Activated CD8-positive, alpha-beta memory T cell treated with anti-CD3 and anti-CD28 coated beads, Interleukin-2, amount 50 U/mL, for 48 hours (primary cell): ENCODE results near the gene PF4V1.
"Not testable (repeated sequence)": the region's sequence is repeated elsewhere in the genome, so short reads cannot be mapped to it uniquely, and the experiment has no call there.

ENCODE experiments used
- DNase-seq: peaks from one replicate; pipeline ENCODE4 v3.0.0-alpha.2; 2020

Gene PF4V1

GRCh38 chr4:73870768-73871167 is 17.7 kb downstream of the PF4V1 start:
- no peak for DNase-seq

GRCh38 chr4:73871511-73872310 is 18.6 kb downstream of the PF4V1 start:
- DNase-seq, result no peak

- no peak for DNase-seq
These were observed 19.4 kb downstream of the PF4V1 start for GRCh38 chr4:73872316-73873108.

- no peak for DNase-seq
These were observed 21.3 kb downstream of the PF4V1 start for GRCh38 chr4:73874386-73874785.

GRCh38 chr4:73875401-73875800 is 22.3 kb downstream of the PF4V1 start:
- DNase-seq, result no peak

GRCh38 chr4:73883306-73883705 is 30.2 kb downstream of the PF4V1 start:
- DNase-seq, result no peak

- DNase-seq, result no peak
These were observed 32.6 kb downstream of the PF4V1 start for GRCh38 chr4:73885574-73886267.

GRCh38 chr4:73891326-73891725 is 38.2 kb downstream of the PF4V1 start:
- no peak for DNase-seq

GRCh38 chr4:73891739-73892405 is 38.8 kb downstream of the PF4V1 start:
- DNase-seq, result no peak

GRCh38 chr4:73892966-73893365 is 39.9 kb downstream of the PF4V1 start:
- DNase-seq, result no peak

GRCh38 chr4:73894001-73894400 is 40.9 kb downstream of the PF4V1 start:
- DNase-seq, result no peak

GRCh38 chr4:73895201-73896175 is 42.4 kb downstream of the PF4V1 start:
- DNase-seq, result no peak

- no peak for DNase-seq
These were observed 43.3 kb downstream of the PF4V1 start for GRCh38 chr4:73896416-73896815.

GRCh38 chr4:73897380-73898136 is 44.5 kb downstream of the PF4V1 start:
- no peak for DNase-seq

- not testable (repeated sequence) for DNase-seq
These were observed 46.2 kb downstream of the PF4V1 start for GRCh38 chr4:73899338-73899737.

GRCh38 chr4:73901031-73901430 is 47.9 kb downstream of the PF4V1 start:
- no peak for DNase-seq

GRCh38 chr4:73902038-73902637 is 49.0 kb downstream of the PF4V1 start:
- DNase-seq, result no peak

- DNase-seq, result no peak
These were observed 49.9 kb downstream of the PF4V1 start for GRCh38 chr4:73902817-73903547.
